Naive thymus-derived CD4-positive, alpha-beta T cell (primary cell): ENCODE data around the gene FNDC3A. TPM values are rescaled to one million over a fixed set of nuclear protein-coding genes. Genes with fewer than 3 reads are reported as not detected.

Experiments used
- ATAC-seq: fragments of 150-1000 bp; cut with Tn5 transposase; 2 replicates; pipeline ENCODE4 v1.10.0; 2021; ENCODE audit warnings: mild to moderate bottlenecking, moderate library complexity
- CTCF ChIA-PET: fragments of 350-600 bp; sonication (Branson Sonifier 250); formaldehyde crosslinking; loops from one replicate; lab custom pipeline; 2021; ENCODE audit warnings: antibody characterized with exemption; lab: Charles Lee
- POLR2A ChIA-PET: fragments of 350-600 bp; sonication (Branson Sonifier 250); formaldehyde crosslinking; loops from one replicate; lab custom pipeline; 2021; ENCODE audit warnings: antibody characterized with exemption, inconsistent platforms; lab: Charles Lee
- DNase-seq, 9 donors: peaks; one replicate each; pipeline versions ENCODE4 v3.0.0 to v3.0.0-alpha.2; 2020 to 2022; ENCODE audit warnings: mixed read lengths in 1 of 9
- H3K27ac ChIP-seq: one replicate; pipeline ENCODE4 v1.7.0; 2013; ENCODE audit warnings: mild to moderate bottlenecking, low read depth, low read length, moderate library complexity
- H3K27me3 ChIP-seq, 2 donors: one replicate each; pipeline ENCODE4 v1.7.0; 2013; ENCODE audit warnings: low read length in 2 of 2, mild to moderate bottlenecking in 2 of 2, moderate library complexity in 2 of 2; ENCODE audit not compliant: control insufficient read depth in 2 of 2, insufficient read depth in 2 of 2
- H3K36me3 ChIP-seq, 3 experiments: 1 replicate in 2 of 3; 2 replicates in 1 of 3; pipeline ENCODE4 v1.7.0; 2013; ENCODE audit warnings: low read length in 3 of 3, mild to moderate bottlenecking in 3 of 3, moderate library complexity in 1 of 3; ENCODE audit not compliant: insufficient read depth in 3 of 3, control insufficient read depth in 2 of 3
- H3K4me1 ChIP-seq, 2 donors: one replicate each; pipeline ENCODE4 v1.7.0; 2013; ENCODE audit warnings: low read length in 2 of 2, mild to moderate bottlenecking in 2 of 2, moderate library complexity in 1 of 2; ENCODE audit not compliant: control insufficient read depth in 2 of 2, insufficient read depth in 2 of 2
- H3K4me3 ChIP-seq: 2 replicates; pipeline ENCODE4 v1.7.0; 2013; ENCODE audit warnings: mild to moderate bottlenecking, low read length
- H3K9me3 ChIP-seq, 3 experiments: 1 replicate in 2 of 3; 2 replicates in 1 of 3; pipeline ENCODE4 v1.7.0; 2013; ENCODE audit warnings: low read length in 3 of 3; ENCODE audit not compliant: control insufficient read depth in 2 of 3
- H3K27ac Mint-ChIP-seq, 9 donors: one replicate each; pipeline ENCODE4 v1.8.0; 2020 to 2022; ENCODE audit warnings: mixed read lengths in 9 of 9, mild to moderate bottlenecking in 8 of 9, moderate library complexity in 5 of 9, inconsistent platforms in 2 of 9
- H3K27me3 Mint-ChIP-seq, 5 donors: one replicate each; pipeline ENCODE4 v1.8.0; 2021 to 2022; ENCODE audit warnings: mixed read lengths in 5 of 5, mild to moderate bottlenecking in 1 of 5
- H3K36me3 Mint-ChIP-seq, 5 donors: one replicate each; pipeline ENCODE4 v1.8.0; 2020 to 2022; ENCODE audit warnings: mixed read lengths in 5 of 5, mild to moderate bottlenecking in 3 of 5, inconsistent platforms in 1 of 5
- H3K4me1 Mint-ChIP-seq, 7 donors: one replicate each; pipeline ENCODE4 v1.8.0; 2020 to 2022; ENCODE audit warnings: mixed read lengths in 7 of 7, mild to moderate bottlenecking in 3 of 7, inconsistent platforms in 1 of 7
- H3K4me3 Mint-ChIP-seq, 10 donors: one replicate each; pipeline ENCODE4 v1.8.0; 2020 to 2022; ENCODE audit warnings: mild to moderate bottlenecking in 10 of 10, mixed read lengths in 10 of 10, moderate library complexity in 6 of 10, inconsistent platforms in 2 of 10
- H3K9me3 Mint-ChIP-seq, 11 donors: one replicate each; pipeline ENCODE4 v1.8.0; 2020 to 2022; ENCODE audit warnings: mixed read lengths in 11 of 11, mild to moderate bottlenecking in 4 of 11, inconsistent platforms in 1 of 11, moderate library complexity in 1 of 11
- intact Hi-C, 2 donors: fragments of 100-400 bp; cut with micrococcal nuclease; formaldehyde crosslinking; loops; one replicate each; pipeline ENCODE4 v1.15.1; 2023
- polyA plus RNA-seq, 2 donors: library from polyadenylated mRNA; unstranded; fragments of 300-500 nt; fragmentation: Illumina TruSeq; gene quantifications; one replicate each; pipeline ENCODE4 v1.2.3, GENCODE V29; 2021
- total RNA-seq, 6 experiments: library from RNA in 5 of 6; stranded (reverse) in 5 of 6; gene quantifications; 1 replicate in 5 of 6; 2 replicates in 1 of 6; pipeline ENCODE4 v1.2.3 and lab custom pipeline; 2021 to 2026

Gene FNDC3A
- 10 to 100 TPM; 34.2 to 46.4 (median 39.1) TPM for total RNA-seq
- 10 to 100 TPM; 12.0 to 12.2 TPM for polyA plus RNA-seq
- total RNA-seq (lab: John Stamatoyannopoulos, UW) = 115 reads per million, percentile 87 among the genes with 10 or more reads in this experiment

- CTCF ChIA-PET = interaction anchor here (1.8 kb wide), 1 partner anchor 9 kb away, joined by 5 read pairs; no protein-coding TSS in a partner anchor
- Histone ChIP-seq H3K4me3 (peak within 1 kb of the TSS; percentile 82), H3K27ac (peak within 1 kb of the TSS; percentile 95), H3K27me3 (no peaks in the 10 kb centered on the region), H3K9me3 (peaks cover 0 to 22% (median 0%) of the 10 kb centered on the region in 3 experiments), H3K36me3 (peaks cover 0 to 5% (median 0%) of the 10 kb centered on the region in 3 experiments), H3K4me1 (peaks cover 13 to 28% of the 10 kb centered on the region in 2 donors)
- Mint-ChIP-seq H3K27ac (peak within 1 kb of the TSS; percentile 93 to 99 (median 99)), H3K9me3 (peaks cover 12 to 37% (median 20%) of the 10 kb centered on the region in 11 donors), H3K36me3 (peaks cover 13 to 43% (median 16%) of the 10 kb centered on the region in 5 donors), H3K4me3 (peak within 1 kb of the TSS; percentile 92 to 100 (median 98)), H3K27me3 (peaks cover 0 to 6% (median 0%) of the 10 kb centered on the region in 5 donors), H3K4me1 (peaks cover 35 to 69% (median 49%) of the 10 kb centered on the region in 7 donors)
- intact Hi-C loops = loop anchor here (1.0 to 10.0 kb wide), 22 partner anchors 8 to 1149 kb away; partner anchors contain the start of genes CAB39L (in 2 of the 2), CYSLTR2 (in 2 of the 2), LPAR6 (in 2 of the 2) and RB1 (in 2 of the 2)
- POLR2A ChIA-PET = interaction anchor here (0.6 to 2.0 kb wide), 20 partner anchors 9 to 939 kb away, joined by 3 to 17 read pairs (median 4); partner anchors contain the start of genes CAB39L, KPNA3, MED4 and NUDT15
- DNase-seq (peak; percentile 84 to 90 (median 86)), ATAC-seq (peak; percentile 87)
Observed at GRCh38 chr13:48975856-48976575, at the start of gene FNDC3A. TSS of gene FNDC3A (plus strand) at chr13:48975912. CDS start at chr13:49006191, 30,279 bp downstream.

- Mint-ChIP-seq H3K36me3 (no peaks in the 10 kb centered on the region), H3K27ac (no peak overlapping the region), H3K4me1 (peaks cover 0 to 4% (median 0%) of the 10 kb centered on the region in 7 donors), H3K27me3 (peaks cover 0 to 16% (median 4%) of the 10 kb centered on the region in 5 donors), H3K9me3 (peaks cover 0 to 8% (median 4%) of the 10 kb centered on the region in 11 donors), H3K4me3 (no peak overlapping the region)
- no peak overlapping the region for H3K27ac ChIP-seq
- intact Hi-C loops = no loop called here
- no peaks in the 10 kb centered on the region for H3K27me3 ChIP-seq
- H3K9me3 ChIP-seq = no peaks in the 10 kb centered on the region
- no peaks in the 10 kb centered on the region for H3K36me3 ChIP-seq
- H3K4me1 ChIP-seq = no peaks in the 10 kb centered on the region
- ATAC-seq (no peak), DNase-seq (no peak)
- CTCF ChIA-PET = no interaction called here
- POLR2A ChIA-PET = no interaction called here
- H3K4me3 ChIP-seq = no peak overlapping the region
Observed at GRCh38 chr13:48928757-48929430, 46.8 kb upstream of the FNDC3A start.

GRCh38 chr13:48930918-48931317, 44.8 kb upstream of the FNDC3A start:
- H3K4me1 Mint-ChIP-seq = peaks cover 0 to 4% (median 0%) of the 10 kb centered on the region in 7 donors
- DNase-seq (no peak), ATAC-seq (no peak)
- peaks cover 0 to 16% (median 4%) of the 10 kb centered on the region in 5 donors for H3K27me3 Mint-ChIP-seq
- no peak overlapping the region for H3K4me3 ChIP-seq
- no peaks in the 10 kb centered on the region for H3K9me3 ChIP-seq
- intact Hi-C loops = no loop called here
- no peak overlapping the region for H3K27ac ChIP-seq
- H3K27me3 ChIP-seq = no peaks in the 10 kb centered on the region
- no peak overlapping the region for H3K27ac Mint-ChIP-seq
- H3K4me3 Mint-ChIP-seq = no peak overlapping the region
- H3K36me3 ChIP-seq = no peaks in the 10 kb centered on the region
- peaks cover 0 to 12% (median 7%) of the 10 kb centered on the region in 11 donors for H3K9me3 Mint-ChIP-seq
- peaks cover 0 to 4% (median 0%) of the 10 kb centered on the region in 5 donors for H3K36me3 Mint-ChIP-seq
- no peaks in the 10 kb centered on the region for H3K4me1 ChIP-seq
- ChIA-PET CTCF (no interaction called here), POLR2A (no interaction called here)

- no peak for ATAC-seq
- POLR2A ChIA-PET = no interaction called here
- DNase-seq = peak in 1 of 9 donors; percentile 0
- no peaks in the 10 kb centered on the region for H3K4me1 ChIP-seq
- peak overlapping the region in 2 of 9 donors; percentile 63 to 76 for H3K27ac Mint-ChIP-seq
- intact Hi-C loops = no loop called here
- peaks cover 0 to 4% (median 0%) of the 10 kb centered on the region in 5 donors for H3K36me3 Mint-ChIP-seq
- CTCF ChIA-PET = no interaction called here
- no peak overlapping the region for H3K4me3 ChIP-seq
- H3K9me3 ChIP-seq = no peaks in the 10 kb centered on the region
- H3K9me3 Mint-ChIP-seq = peaks cover 0 to 12% (median 5%) of the 10 kb centered on the region in 11 donors
- H3K4me3 Mint-ChIP-seq = peak overlapping the region in 2 of 10 donors; percentile 17 to 63
- no peak overlapping the region for H3K27ac ChIP-seq
- H3K27me3 Mint-ChIP-seq = peaks cover 3 to 6% (median 5%) of the 10 kb centered on the region in 5 donors
- peaks cover 13 to 23% (median 18%) of the 10 kb centered on the region in 7 donors for H3K4me1 Mint-ChIP-seq
- H3K27me3 ChIP-seq = no peaks in the 10 kb centered on the region
- no peaks in the 10 kb centered on the region for H3K36me3 ChIP-seq
Observed at GRCh38 chr13:48938308-48938943, 37.3 kb upstream of the FNDC3A start.

DNA sequence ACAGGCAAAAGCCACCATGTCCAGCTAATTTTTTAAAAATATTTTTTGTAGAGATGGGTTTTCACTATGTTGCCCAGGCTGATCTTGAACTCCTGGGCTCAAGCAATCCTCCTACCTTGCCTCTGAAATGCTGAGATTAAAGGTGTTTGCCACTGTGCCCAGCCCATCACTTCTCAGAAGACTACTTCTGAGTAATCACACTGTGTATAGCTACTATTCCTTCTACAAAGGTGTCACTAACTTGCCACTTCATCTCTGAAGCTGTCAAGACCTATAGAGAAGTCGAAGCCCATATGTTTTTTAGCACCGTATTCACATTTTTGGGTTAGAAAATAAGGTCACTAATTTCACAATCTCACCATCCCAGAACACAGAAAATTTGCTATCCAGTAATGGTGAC, 36.0 kb upstream of the FNDC3A start:
- DNase-seq = no peak
- H3K4me1 Mint-ChIP-seq = peaks cover 13 to 23% (median 18%) of the 10 kb centered on the region in 7 donors
- ATAC-seq = no peak
- peak overlapping the region in 1 of 9 donors; percentile 41 for H3K27ac Mint-ChIP-seq
- H3K4me3 Mint-ChIP-seq = no peak overlapping the region
- Histone ChIP-seq H3K4me1 (no peaks in the 10 kb centered on the region), H3K27ac (no peak overlapping the region), H3K4me3 (no peak overlapping the region), H3K9me3 (no peaks in the 10 kb centered on the region), H3K27me3 (no peaks in the 10 kb centered on the region), H3K36me3 (no peaks in the 10 kb centered on the region)
- ChIA-PET POLR2A (no interaction called here), CTCF (no interaction called here)
- peaks cover 0 to 5% (median 4%) of the 10 kb centered on the region in 5 donors for H3K27me3 Mint-ChIP-seq
- intact Hi-C loops = no loop called here
- peaks cover 0 to 2% (median 0%) of the 10 kb centered on the region in 5 donors for H3K36me3 Mint-ChIP-seq
- peaks cover 0 to 2% (median 0%) of the 10 kb centered on the region in 11 donors for H3K9me3 Mint-ChIP-seq

- Mint-ChIP-seq H3K4me3 (no peak overlapping the region), H3K36me3 (peaks cover 0 to 2% (median 0%) of the 10 kb centered on the region in 5 donors), H3K4me1 (peaks cover 13 to 23% (median 18%) of the 10 kb centered on the region in 7 donors), H3K27ac (no peak overlapping the region), H3K9me3 (peaks cover 0 to 2% (median 0%) of the 10 kb centered on the region in 11 donors), H3K27me3 (peaks cover 0 to 5% (median 5%) of the 10 kb centered on the region in 5 donors)
- no peak for DNase-seq
- H3K27me3 ChIP-seq = no peaks in the 10 kb centered on the region
- ChIA-PET POLR2A (no interaction called here), CTCF (no interaction called here)
- no peak for ATAC-seq
- no peak overlapping the region for H3K27ac ChIP-seq
- no peaks in the 10 kb centered on the region for H3K9me3 ChIP-seq
- H3K4me3 ChIP-seq = no peak overlapping the region
- intact Hi-C loops = no loop called here
- no peaks in the 10 kb centered on the region for H3K4me1 ChIP-seq
- no peaks in the 10 kb centered on the region for H3K36me3 ChIP-seq
Observed at GRCh38 chr13:48942131-48942530, 33.6 kb upstream of the FNDC3A start.
